Upper lobe of right lung (tissue), 1 donor: Measurements from ENCODE around the gene ZMYND19. TPM values are rescaled to one million over a fixed set of nuclear protein-coding genes. Genes with fewer than 3 reads are reported as not detected.
"Not testable (repeated sequence)": the region's sequence is repeated elsewhere in the genome, so short reads cannot be mapped to it uniquely, and the experiment has no call there.

Experiments used
- ATAC-seq: fragments of 200-7000 bp; cut with Tn5 transposase; one replicate; pipeline ENCODE4 v1.9.1; 2020; ENCODE audit warnings: mild to moderate bottlenecking, moderate library complexity
- DNase-seq: peaks from one replicate; pipeline ENCODE4 v3.0.0-alpha.2; 2020
- H3K27ac ChIP-seq: fragments of 200-600 bp; one replicate; pipeline ENCODE4 v1.8.0; 2022
- H3K27me3 ChIP-seq: fragments of 200-600 bp; one replicate; pipeline ENCODE4 v1.8.0; 2022; ENCODE audit warnings: mild to moderate bottlenecking
- H3K36me3 ChIP-seq: fragments of 200-600 bp; one replicate; pipeline ENCODE4 v1.8.0; 2022
- H3K4me1 ChIP-seq: fragments of 200-600 bp; one replicate; pipeline ENCODE4 v1.8.0; 2022
- H3K4me3 ChIP-seq: fragments of 200-600 bp; one replicate; pipeline ENCODE4 v1.8.0; 2022; ENCODE audit warnings: mild to moderate bottlenecking
- H3K9me3 ChIP-seq: fragments of 200-600 bp; one replicate; pipeline ENCODE4 v1.8.0; 2022
- CTCF ChIP-seq: fragments of 200-600 bp; IDR thresholded peaks from one replicate; pipeline ENCODE4 v1.8.0; 2022; ENCODE audit warnings: antibody characterized with exemption
- intact Hi-C: fragments of 100-400 bp; cut with DNase I; formaldehyde crosslinking; loops from one replicate; pipeline ENCODE4 v1.11.0; 2022
- total RNA-seq: library from RNA; stranded (reverse); fragmentation: NEBNext Ultra II Directional; extraction: Animal tissue kit (Norgen Biotek cat#: 25700); gene quantifications from one replicate; pipeline ENCODE4 v1.2.1, GENCODE V29; 2021
- donor health status: DM: no; HTN: yes; CAD: no; lungs with severe emphysema.

Gene ZMYND19
- total RNA-seq, 1 donor from 2014 or later, result 18.3 TPM

- DNase-seq, result no peak
Observed at GRCh38 chr9:137538058-137538457, 52.3 kb downstream of the ZMYND19 start.

GRCh38 chr9:137536594-137537131 lies 53.6 kb downstream of the ZMYND19 start:
- H3K36me3 ChIP-seq, H3K4me3 ChIP-seq, intact Hi-C loops, ATAC-seq, H3K4me1 ChIP-seq, DNase-seq, H3K9me3 ChIP-seq, H3K27me3 ChIP-seq, H3K27ac ChIP-seq: not testable (repeated sequence)

More at GRCh38 chr9:137538058-137538457, 52.3 kb downstream of the ZMYND19 start:
- H3K27ac ChIP-seq, result no peak overlapping the region
- intact Hi-C loops, result no loop called here
- no peak for TF ChIP-seq CTCF
- H3K4me1 ChIP-seq, result peaks cover 10% of the 10 kb centered on the region
- H3K4me3 ChIP-seq, result no peak overlapping the region
- H3K9me3 ChIP-seq, result no peaks in the 10 kb centered on the region
- H3K27me3 ChIP-seq, result no peaks in the 10 kb centered on the region
- ATAC-seq, result no peak
- H3K36me3 ChIP-seq, result peaks cover 4% of the 10 kb centered on the region

GRCh38 chr9:137535120-137535428 lies 55.2 kb downstream of the ZMYND19 start:
- ATAC-seq, result no peak
- no peaks in the 10 kb centered on the region for H3K27me3 ChIP-seq
- H3K9me3 ChIP-seq, result no peaks in the 10 kb centered on the region
- DNase-seq, result no peak
- H3K4me1 ChIP-seq, result peaks cover 10% of the 10 kb centered on the region
- no peaks in the 10 kb centered on the region for H3K36me3 ChIP-seq
- TF ChIP-seq CTCF, result no peak
- H3K27ac ChIP-seq, result no peak overlapping the region
- intact Hi-C loops, result no loop called here
- H3K4me3 ChIP-seq, result no peak overlapping the region

- Histone ChIP-seq H3K4me3 (no peak overlapping the region), H3K36me3 (no peaks in the 10 kb centered on the region), H3K4me1 (peaks cover 10% of the 10 kb centered on the region), H3K27me3 (no peaks in the 10 kb centered on the region), H3K27ac (no peak overlapping the region), H3K9me3 (no peaks in the 10 kb centered on the region)
- DNase-seq (no peak), ATAC-seq (peak; percentile 96)
- TF ChIP-seq CTCF, result peak; percentile 66
- intact Hi-C loops, result no loop called here
Observed at GRCh38 chr9:137534256-137535119, 55.8 kb downstream of the ZMYND19 start.

- H3K4me3 ChIP-seq, intact Hi-C loops, H3K27me3 ChIP-seq, ATAC-seq, H3K27ac ChIP-seq, H3K9me3 ChIP-seq, H3K4me1 ChIP-seq, DNase-seq, H3K36me3 ChIP-seq: not testable (repeated sequence)
Observed at GRCh38 chr9:137532891-137533468, 57.3 kb downstream of the ZMYND19 start.

Other genes starting within 250 kb of the ZMYND19 start
- gene EXD3, start 167.3 kb downstream of the ZMYND19 start, total RNA-seq, result 27.3 TPM
- 6.5 TPM for gene NOXA1, start 167.1 kb downstream of the ZMYND19 start, total RNA-seq
- gene ENTPD8, start 149.2 kb downstream of the ZMYND19 start, total RNA-seq, result not detected
- 23.9 TPM for gene NSMF, start 131.2 kb downstream of the ZMYND19 start, total RNA-seq
- 13.7 TPM for gene PNPLA7, start 40.1 kb downstream of the ZMYND19 start, total RNA-seq
- 41.6 TPM for gene MRPL41, start 38.6 kb downstream of the ZMYND19 start, total RNA-seq
- gene DPH7, start 11.6 kb downstream of the ZMYND19 start, total RNA-seq, result 30.2 TPM
- 69.1 TPM for gene ARRDC1, start 15.2 kb upstream of the ZMYND19 start, total RNA-seq
- 82.7 TPM for gene EHMT1, start 28.5 kb upstream of the ZMYND19 start, total RNA-seq